GM19463 (cell line): ENCODE results near the gene NRBF2.

ENCODE experiments used
- ATAC-seq: cut with Tn5 transposase; IDR thresholded peaks from one replicate; pipeline ENCODE4 v1.9.1; 2021; ENCODE audit warnings: mild to moderate bottlenecking, moderate library complexity; ENCODE audit not compliant: unreplicated experiment

The NRBF2 gene

DNA sequence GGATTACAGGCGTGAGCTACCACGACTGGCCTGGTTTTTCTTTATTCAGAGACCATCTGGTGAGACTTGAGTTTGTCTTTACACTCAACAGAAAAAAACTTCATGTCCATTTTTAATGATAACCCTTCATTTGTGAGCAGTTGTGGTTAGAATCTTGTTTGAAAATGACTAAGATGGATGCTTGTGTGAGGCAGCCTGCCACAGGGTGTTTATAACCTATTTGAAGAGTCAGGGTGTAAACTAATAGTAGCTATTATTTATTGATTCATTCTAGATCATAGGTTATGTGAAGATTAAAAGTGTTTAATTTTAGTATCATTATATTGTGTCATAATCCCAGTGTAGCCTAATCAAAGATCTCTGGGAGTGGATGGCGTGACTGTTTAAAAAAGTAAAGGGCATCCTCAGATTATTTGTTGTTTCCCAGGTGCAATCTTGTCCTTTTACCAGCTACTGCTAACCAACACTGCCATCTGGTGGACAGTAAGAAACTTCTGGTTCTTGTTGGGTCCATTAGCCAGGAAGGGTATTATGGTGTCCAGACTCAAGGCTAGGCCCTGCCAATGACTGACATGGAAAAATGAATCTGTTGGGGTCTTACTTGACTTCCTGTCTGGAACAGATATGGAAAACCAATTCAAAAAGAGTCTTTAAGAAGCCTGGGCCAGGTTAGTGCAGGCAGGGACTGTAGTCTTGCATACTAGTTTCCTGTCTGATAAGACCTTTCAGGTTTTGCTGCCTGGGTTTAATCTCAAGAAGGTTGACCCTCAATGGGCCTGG, 24.9 kb downstream of the NRBF2 start:
- ATAC-seq, result peak; percentile 66

- ATAC-seq, result no peak
Measured at GRCh38 chr10:63161592-63161991, 28.5 kb downstream of the NRBF2 start.

- ATAC-seq, result no peak
Measured at GRCh38 chr10:63164166-63164623, 31.1 kb downstream of the NRBF2 start.

DNA sequence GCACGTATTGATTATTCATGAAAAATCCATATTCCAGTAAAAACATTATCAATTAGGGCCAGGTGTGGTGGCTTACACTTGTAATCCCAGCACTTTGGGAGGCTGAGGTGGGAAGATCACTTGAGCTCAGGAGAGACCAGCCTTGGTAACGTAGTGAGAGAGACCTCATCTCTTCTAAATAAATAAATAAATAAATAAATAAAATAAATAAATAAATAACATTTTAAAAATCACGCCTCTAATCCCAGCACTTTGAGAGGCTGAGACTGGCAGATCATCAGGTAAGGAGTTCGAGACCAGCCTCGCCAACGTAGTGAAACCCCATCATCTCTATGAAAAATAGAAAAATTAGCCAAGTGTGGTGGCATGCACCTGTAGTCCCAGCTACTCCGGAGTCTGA, 32.1 kb downstream of the NRBF2 start:
- ATAC-seq, result no peak

DNA sequence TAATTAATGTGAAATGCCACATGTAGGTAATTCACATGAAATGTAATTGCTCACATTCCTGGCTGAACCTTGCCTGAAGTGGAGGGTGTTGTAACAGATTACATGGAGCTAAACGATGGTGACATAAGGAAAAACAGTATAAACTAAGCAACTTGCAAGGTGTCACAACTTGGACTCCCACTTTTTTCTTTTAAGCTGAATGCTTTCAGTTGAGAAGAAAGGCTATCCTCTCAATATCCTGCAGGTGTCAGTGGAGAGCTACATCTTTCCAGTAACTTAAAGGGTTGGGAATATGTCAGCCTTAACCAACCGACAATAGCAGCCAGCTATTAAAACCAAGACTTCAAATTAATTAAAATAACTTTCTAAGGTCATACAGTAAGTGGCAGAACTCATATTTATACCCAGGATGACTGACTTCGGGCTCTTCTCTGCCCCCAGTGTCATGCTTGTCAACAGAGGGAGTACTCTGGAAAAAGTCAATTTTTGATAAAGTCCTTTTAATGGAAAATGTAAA, 33.7 kb downstream of the NRBF2 start:
- ATAC-seq, result peak; percentile 57

- ATAC-seq, result no peak
Measured at GRCh38 chr10:63168821-63169462, 35.8 kb downstream of the NRBF2 start.

GRCh38 chr10:63169624-63170023, 36.5 kb downstream of the NRBF2 start:
- ATAC-seq, result no peak

DNA sequence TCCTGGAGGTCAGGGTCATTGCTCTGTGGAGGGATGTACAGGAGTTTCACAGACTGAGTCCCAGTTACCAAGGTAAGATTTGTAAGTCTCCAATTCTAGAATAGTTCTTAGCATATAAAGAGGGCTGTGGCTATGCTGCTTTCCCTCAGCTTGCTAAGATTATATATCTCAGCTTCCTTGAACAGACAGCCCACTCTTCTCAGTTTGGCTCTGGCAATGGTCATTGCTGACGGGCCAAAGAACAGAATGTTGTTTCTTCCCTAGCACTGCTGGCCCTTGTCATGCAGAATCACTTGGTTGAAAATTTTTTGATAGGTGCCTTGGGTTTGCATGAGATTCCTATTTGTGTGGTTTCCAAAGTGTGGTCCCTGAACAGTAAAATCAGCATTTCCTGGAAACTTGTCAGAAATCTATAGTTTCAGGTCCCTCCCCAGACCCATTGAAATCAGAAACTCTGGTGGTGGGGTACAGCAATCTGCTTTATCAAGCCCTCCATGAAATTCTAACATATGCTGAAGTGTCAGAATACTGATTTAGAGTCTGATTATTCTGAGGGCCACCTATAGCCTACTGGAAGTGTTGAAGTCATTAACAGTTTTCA, 38.2 kb downstream of the NRBF2 start:
- no peak for ATAC-seq

DNA sequence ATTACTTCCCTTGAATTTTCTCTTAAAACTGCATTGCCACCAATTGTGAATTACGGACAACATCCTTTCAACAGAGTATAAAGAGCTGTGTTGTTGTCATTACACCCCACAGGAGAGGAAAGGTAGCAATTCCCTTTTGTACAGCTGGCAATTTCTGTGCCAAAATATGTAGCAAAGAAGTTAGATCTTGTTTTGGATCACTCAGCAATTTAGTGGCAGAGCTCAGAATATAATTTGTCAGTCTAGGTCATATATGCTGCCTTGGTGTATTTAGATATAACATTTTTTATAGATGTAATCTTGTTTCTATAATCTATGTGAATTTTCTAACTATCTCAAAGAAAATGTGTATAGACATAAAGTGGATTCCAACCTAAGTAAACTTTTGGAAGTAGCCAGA, 38.8 kb downstream of the NRBF2 start:
- no peak for ATAC-seq

DNA sequence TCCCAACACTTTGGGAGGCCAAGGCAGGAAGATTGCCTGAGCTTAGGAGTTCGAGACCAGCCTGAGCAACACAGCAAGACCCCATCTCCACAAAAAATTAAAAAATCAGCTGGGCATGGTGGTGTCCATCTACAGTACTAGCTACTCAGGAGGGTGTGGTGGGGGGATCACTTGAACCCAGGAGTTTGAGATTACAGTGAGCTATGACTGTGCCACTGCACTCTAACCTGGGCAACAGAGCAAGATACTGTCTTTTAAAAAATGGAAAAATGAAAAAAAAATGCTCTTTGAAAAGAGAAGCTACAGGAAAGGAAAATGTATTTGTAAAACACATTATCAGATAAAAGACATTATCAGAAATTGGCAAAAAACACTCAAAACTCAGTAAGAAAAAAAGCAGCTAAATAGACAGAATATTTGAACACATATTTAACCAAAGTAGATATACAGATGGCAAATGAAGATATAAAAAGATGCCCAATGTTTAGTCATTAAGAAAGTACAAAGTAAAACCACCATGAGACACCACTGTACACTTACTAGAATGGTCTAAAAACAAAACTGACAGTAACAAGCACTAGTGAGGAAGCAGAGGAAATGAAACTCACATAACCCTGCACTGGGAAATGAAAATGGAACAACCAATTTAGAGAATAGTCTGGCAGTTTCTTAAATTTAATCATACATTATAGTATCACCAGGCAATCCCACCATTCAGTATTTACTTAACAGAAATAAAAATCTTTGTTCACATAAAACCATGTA, 40.5 kb downstream of the NRBF2 start:
- peak; percentile 97 for ATAC-seq

- ATAC-seq, result no peak
Measured at GRCh38 chr10:63175534-63175933, 42.4 kb downstream of the NRBF2 start.

DNA sequence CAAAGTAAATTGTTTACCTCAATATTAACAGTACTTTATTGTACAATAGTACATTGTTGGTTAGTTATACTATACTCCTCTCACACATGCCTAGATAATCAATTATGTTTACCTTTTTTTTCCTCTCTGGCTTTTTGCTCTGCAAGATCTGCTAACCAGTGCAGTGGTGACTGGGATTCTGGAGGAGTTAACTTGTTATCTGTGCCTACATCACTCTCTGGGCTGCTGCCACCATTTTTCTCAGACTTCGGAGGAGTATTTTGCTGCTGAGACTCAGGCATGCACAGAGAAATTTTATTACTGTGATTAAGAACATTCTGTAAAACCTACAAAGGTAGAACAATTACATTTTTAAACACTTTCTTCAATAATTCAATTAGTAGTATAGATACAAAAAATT, 59.7 kb downstream of the NRBF2 start:
- no peak for ATAC-seq

GRCh38 chr10:63197344-63198092, 64.4 kb downstream of the NRBF2 start:
- no peak for ATAC-seq

DNA sequence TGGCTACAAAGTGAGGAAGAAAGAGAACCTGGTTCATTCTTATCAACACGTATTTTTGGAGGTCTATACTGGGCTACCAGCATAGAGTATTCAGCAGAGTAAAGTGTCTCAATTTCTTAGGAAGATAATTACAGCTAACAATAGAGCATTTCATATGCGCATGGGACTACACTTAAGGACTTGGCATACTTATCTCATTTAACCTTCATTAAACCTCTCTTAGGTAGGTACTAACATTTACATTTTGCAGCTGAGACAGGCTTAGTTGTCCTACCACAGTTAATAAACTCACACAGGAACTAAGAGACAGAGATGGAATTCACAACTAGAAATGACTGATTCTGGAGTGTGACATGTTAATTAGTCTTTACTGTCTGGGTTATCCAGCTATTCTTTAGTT, 66.6 kb downstream of the NRBF2 start:
- ATAC-seq, result no peak

GRCh38 chr10:63200431-63200830, 67.3 kb downstream of the NRBF2 start:
- no peak for ATAC-seq

DNA sequence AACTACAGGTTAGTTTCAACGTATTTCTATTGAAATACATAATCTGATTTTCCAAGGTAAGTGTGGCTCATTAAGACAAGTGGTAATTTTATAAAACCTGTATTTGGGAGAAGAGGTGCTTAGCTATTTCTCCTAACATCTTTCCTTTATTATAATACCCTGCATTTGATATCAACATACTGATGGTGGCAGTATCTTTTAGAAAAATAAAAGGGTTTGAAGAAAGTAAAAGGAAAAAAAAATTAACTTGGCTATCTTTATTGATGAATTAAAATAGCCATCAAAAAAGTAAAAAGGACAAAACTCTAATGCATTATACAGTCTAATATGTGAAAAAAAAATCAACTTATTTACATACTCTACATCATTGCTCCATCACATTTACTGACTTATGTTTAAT, 68.0 kb downstream of the NRBF2 start:
- no peak for ATAC-seq
